Neural crest cell (in vitro differentiated cells): ENCODE results near the gene SLC5A11. TPM values are rescaled to one million over a fixed set of nuclear protein-coding genes. Genes with fewer than 3 reads are reported as not detected.
A peak's percentile ranks its signal among the peaks of the same experiment; 100 is the strongest.

Experiments used
- DNase-seq: peaks from one replicate; pipeline ENCODE4 v3.0.0; 2021; ENCODE audit warnings: low read depth, mixed read lengths, low spot score
- H3K27ac Mint-ChIP-seq: one replicate; pipeline ENCODE4 v1.8.0; 2021; ENCODE audit warnings: mild to moderate bottlenecking, mixed read lengths; ENCODE audit not compliant: unreplicated experiment
- H3K27me3 Mint-ChIP-seq: 2 replicates; pipeline ENCODE4 v1.8.0; 2021; ENCODE audit warnings: low read depth, mild to moderate bottlenecking, mixed read lengths
- H3K36me3 Mint-ChIP-seq: 2 replicates; pipeline ENCODE4 v1.8.0; 2021; ENCODE audit warnings: low read depth, mild to moderate bottlenecking, mixed read lengths
- H3K4me1 Mint-ChIP-seq: 2 replicates; pipeline ENCODE4 v1.8.0; 2021; ENCODE audit warnings: mixed read lengths
- H3K4me3 Mint-ChIP-seq: one replicate; pipeline ENCODE4 v1.8.0; 2021; ENCODE audit warnings: mild to moderate bottlenecking, mixed read lengths
- H3K9me3 Mint-ChIP-seq: 2 replicates; pipeline ENCODE4 v1.8.0; 2021; ENCODE audit warnings: mixed read lengths
- CTCF ChIP-seq: fragments of 200-600 bp; sonication (generic); conservative IDR thresholded peaks from 2 replicates; pipeline ENCODE4 v1.5.0; 2021; ENCODE audit warnings: antibody characterized with exemption, mild to moderate bottlenecking
- total RNA-seq: library from RNA; stranded (reverse); gene quantifications from 2 replicates; pipeline ENCODE4 v1.2.1, GENCODE V29; 2021

Gene SLC5A11
- total RNA-seq, 1 donor from 2014 or later = not detected

GRCh38 chr16:24906199-24906808, 60.5 kb downstream of the SLC5A11 start:
- Mint-ChIP-seq H3K9me3 (no peaks in the 10 kb centered on the region), H3K27ac (no peak overlapping the region), H3K27me3 (peaks cover 13% of the 10 kb centered on the region), H3K4me1 (no peaks in the 10 kb centered on the region), H3K36me3 (no peaks in the 10 kb centered on the region), H3K4me3 (no peak overlapping the region)
- DNase-seq = no peak
- peak; percentile 63 for TF ChIP-seq CTCF

GRCh38 chr16:24906901-24907300, 61.1 kb downstream of the SLC5A11 start:
- DNase-seq = no peak
- no peaks in the 10 kb centered on the region for H3K36me3 Mint-ChIP-seq
- no peak overlapping the region for H3K4me3 Mint-ChIP-seq
- H3K9me3 Mint-ChIP-seq = no peaks in the 10 kb centered on the region
- H3K4me1 Mint-ChIP-seq = no peaks in the 10 kb centered on the region
- H3K27ac Mint-ChIP-seq = no peak overlapping the region
- no peak for TF ChIP-seq CTCF
- H3K27me3 Mint-ChIP-seq = peaks cover 12% of the 10 kb centered on the region

- no peak for TF ChIP-seq CTCF
- Mint-ChIP-seq H3K4me1 (no peaks in the 10 kb centered on the region), H3K4me3 (no peak overlapping the region), H3K9me3 (no peaks in the 10 kb centered on the region), H3K27ac (no peak overlapping the region), H3K36me3 (no peaks in the 10 kb centered on the region), H3K27me3 (peaks cover 7% of the 10 kb centered on the region)
- no peak for DNase-seq
Measured at GRCh38 chr16:24908716-24909115, 63.0 kb downstream of the SLC5A11 start.

- no peaks in the 10 kb centered on the region for H3K27me3 Mint-ChIP-seq
- no peak overlapping the region for H3K4me3 Mint-ChIP-seq
- no peak overlapping the region for H3K27ac Mint-ChIP-seq
- TF ChIP-seq CTCF = no peak
- DNase-seq = no peak
- H3K36me3 Mint-ChIP-seq = no peaks in the 10 kb centered on the region
- no peaks in the 10 kb centered on the region for H3K9me3 Mint-ChIP-seq
- no peaks in the 10 kb centered on the region for H3K4me1 Mint-ChIP-seq
Measured at GRCh38 chr16:24909856-24910255, 64.1 kb downstream of the SLC5A11 start.

GRCh38 chr16:24915019-24915418, 69.3 kb downstream of the SLC5A11 start:
- Mint-ChIP-seq H3K36me3 (peaks cover 11% of the 10 kb centered on the region), H3K9me3 (no peaks in the 10 kb centered on the region), H3K4me3 (no peak overlapping the region), H3K4me1 (no peaks in the 10 kb centered on the region), H3K27me3 (no peaks in the 10 kb centered on the region), H3K27ac (no peak overlapping the region)
- no peak for TF ChIP-seq CTCF
- no peak for DNase-seq
